DND-41 (cell line): ENCODE data around the gene PPP2R5B.

Experiments used
- ATAC-seq: fragments of 200-7000 bp; cut with Tn5 transposase; 3 replicates; pipeline ENCODE4 v1.9.1; 2021; ENCODE audit warnings: low read depth; ENCODE audit not compliant: insufficient read depth
- DNase-seq: peaks from one replicate; pipeline ENCODE4 v3.0.0-alpha.2; 2020
- H2AFZ ChIP-seq: 2 replicates; pipeline ENCODE4 v1.6.0; 2012; ENCODE audit warnings: low read depth, low read length
- H3K27ac ChIP-seq: 2 replicates; pipeline ENCODE4 v1.5.1; 2012; ENCODE audit warnings: low read length, inconsistent platforms
- H3K27me3 ChIP-seq: fragments of 200-600 bp; sonication (generic); 2 replicates; pipeline ENCODE4 v1.6.0; 2012; ENCODE audit warnings: low read length, mild to moderate bottlenecking, inconsistent platforms; ENCODE audit not compliant: insufficient read depth, poor library complexity
- H3K36me3 ChIP-seq: 2 replicates; pipeline ENCODE4 v1.5.1; 2012; ENCODE audit warnings: low read length, inconsistent platforms; ENCODE audit not compliant: insufficient read depth
- H3K4me1 ChIP-seq: 2 replicates; pipeline ENCODE4 v1.5.1; 2012; ENCODE audit warnings: mild to moderate bottlenecking, low read length; ENCODE audit not compliant: insufficient read depth
- H3K4me2 ChIP-seq: 2 replicates; pipeline ENCODE4 v1.6.0; 2012; ENCODE audit warnings: mild to moderate bottlenecking, moderate library complexity, low read length, inconsistent platforms; ENCODE audit not compliant: insufficient read depth
- H3K4me3 ChIP-seq, 2 experiments: fragments of 200-600 bp in 1 of 2; shearing (Covaris generic) in 1 of 2; 2 replicates each; pipeline ENCODE4 v1.5.1; 2012 to 2016; ENCODE audit warnings: inconsistent platforms in 2 of 2, low read length in 2 of 2, mild to moderate bottlenecking in 2 of 2, low read depth in 1 of 2, moderate library complexity in 1 of 2
- H3K79me2 ChIP-seq: 2 replicates; pipeline ENCODE4 v1.6.0; 2012; ENCODE audit warnings: low read length, inconsistent platforms; ENCODE audit not compliant: insufficient read depth
- H3K9ac ChIP-seq: 2 replicates; pipeline ENCODE4 v1.6.0; 2012; ENCODE audit warnings: low read depth, mild to moderate bottlenecking, inconsistent platforms, low read length, moderate library complexity
- H3K9me3 ChIP-seq: 2 replicates; pipeline ENCODE4 v1.5.1; 2012; ENCODE audit warnings: low read length, moderate library complexity, mild to moderate bottlenecking, inconsistent platforms; ENCODE audit not compliant: insufficient read depth, severe bottlenecking
- H4K20me1 ChIP-seq: 2 replicates; pipeline ENCODE4 v1.6.0; 2012; ENCODE audit warnings: low read length; ENCODE audit not compliant: insufficient read depth
- EZH2 ChIP-seq: IDR thresholded peaks from 3 replicates; pipeline ENCODE4 v1.6.1; 2012; ENCODE audit warnings: borderline replicate concordance, low read depth, mild to moderate bottlenecking, moderate library complexity, low read length, inconsistent platforms; ENCODE audit not compliant: severe bottlenecking
- TF ChIP-seq, protein P1 (sequence below): IDR thresholded peaks from 2 replicates; pipeline ENCODE4 v1.5.1; 2012; ENCODE audit warnings: borderline replicate concordance, low read length, moderate library complexity, mild to moderate bottlenecking; ENCODE audit not compliant: poor library complexity, severe bottlenecking; ENCODE audit errors: extremely low read depth

PPP2R5B gene

DNA sequence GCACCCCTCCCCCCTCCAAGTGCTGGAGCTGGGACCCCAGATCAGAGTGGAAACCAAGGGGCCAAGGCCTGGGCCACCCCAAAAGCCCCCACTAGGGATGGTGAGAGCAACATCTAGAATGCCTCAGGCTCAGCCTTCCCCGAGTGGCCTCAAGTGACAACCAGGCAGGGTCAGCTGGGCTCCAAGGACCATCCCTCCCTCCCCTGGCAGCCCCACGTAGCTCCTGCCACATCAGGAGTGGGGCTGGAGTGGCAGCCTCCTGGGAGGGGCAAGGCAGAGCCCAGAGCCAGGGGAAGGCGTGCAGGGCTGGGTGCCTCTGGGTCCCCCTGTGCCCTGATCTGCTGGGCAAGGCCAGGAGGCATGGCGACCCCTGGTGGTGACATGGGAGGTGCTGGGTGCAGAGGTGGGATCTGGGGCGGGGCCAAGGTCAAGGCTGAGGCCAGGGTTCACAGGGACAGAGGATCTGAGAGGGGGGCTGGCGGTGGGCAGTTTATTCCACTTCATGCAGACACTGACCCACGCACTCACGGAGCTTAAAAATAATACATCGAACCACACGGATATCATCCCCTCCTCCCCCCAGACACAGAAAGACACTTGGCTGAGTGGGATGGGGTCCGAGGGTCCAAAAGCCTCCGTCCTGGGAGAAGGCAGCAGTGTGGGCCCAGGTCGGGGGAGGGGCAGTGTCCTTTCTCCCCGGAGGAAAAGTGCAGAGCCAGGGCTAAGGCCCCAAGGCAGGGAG lies 30.2 kb upstream of the PPP2R5B start:
- DNase-seq (peak; percentile 89), ATAC-seq (peak; percentile 98)
- H3K9ac ChIP-seq, result no peak overlapping the region
- no peaks in the 10 kb centered on the region for H3K9me3 ChIP-seq
- H3K4me1 ChIP-seq, result no peaks in the 10 kb centered on the region
- H4K20me1 ChIP-seq, result no peaks in the 10 kb centered on the region
- no peak for TF ChIP-seq EZH2
- TF ChIP-seq, protein P1, sequence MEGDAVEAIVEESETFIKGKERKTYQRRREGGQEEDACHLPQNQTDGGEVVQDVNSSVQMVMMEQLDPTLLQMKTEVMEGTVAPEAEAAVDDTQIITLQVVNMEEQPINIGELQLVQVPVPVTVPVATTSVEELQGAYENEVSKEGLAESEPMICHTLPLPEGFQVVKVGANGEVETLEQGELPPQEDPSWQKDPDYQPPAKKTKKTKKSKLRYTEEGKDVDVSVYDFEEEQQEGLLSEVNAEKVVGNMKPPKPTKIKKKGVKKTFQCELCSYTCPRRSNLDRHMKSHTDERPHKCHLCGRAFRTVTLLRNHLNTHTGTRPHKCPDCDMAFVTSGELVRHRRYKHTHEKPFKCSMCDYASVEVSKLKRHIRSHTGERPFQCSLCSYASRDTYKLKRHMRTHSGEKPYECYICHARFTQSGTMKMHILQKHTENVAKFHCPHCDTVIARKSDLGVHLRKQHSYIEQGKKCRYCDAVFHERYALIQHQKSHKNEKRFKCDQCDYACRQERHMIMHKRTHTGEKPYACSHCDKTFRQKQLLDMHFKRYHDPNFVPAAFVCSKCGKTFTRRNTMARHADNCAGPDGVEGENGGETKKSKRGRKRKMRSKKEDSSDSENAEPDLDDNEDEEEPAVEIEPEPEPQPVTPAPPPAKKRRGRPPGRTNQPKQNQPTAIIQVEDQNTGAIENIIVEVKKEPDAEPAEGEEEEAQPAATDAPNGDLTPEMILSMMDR, result peak; percentile 98
- peaks cover 29% of the 10 kb centered on the region for H3K36me3 ChIP-seq
- H2AFZ ChIP-seq, result no peak overlapping the region
- H3K4me2 ChIP-seq, result no peak overlapping the region; the same call in 1 of the 2 replicates
- H3K79me2 ChIP-seq, result no peaks in the 10 kb centered on the region
- H3K27ac ChIP-seq, result no peak overlapping the region
- H3K27me3 ChIP-seq, result no peaks in the 10 kb centered on the region
- no peak overlapping the region for H3K4me3 ChIP-seq

DNA sequence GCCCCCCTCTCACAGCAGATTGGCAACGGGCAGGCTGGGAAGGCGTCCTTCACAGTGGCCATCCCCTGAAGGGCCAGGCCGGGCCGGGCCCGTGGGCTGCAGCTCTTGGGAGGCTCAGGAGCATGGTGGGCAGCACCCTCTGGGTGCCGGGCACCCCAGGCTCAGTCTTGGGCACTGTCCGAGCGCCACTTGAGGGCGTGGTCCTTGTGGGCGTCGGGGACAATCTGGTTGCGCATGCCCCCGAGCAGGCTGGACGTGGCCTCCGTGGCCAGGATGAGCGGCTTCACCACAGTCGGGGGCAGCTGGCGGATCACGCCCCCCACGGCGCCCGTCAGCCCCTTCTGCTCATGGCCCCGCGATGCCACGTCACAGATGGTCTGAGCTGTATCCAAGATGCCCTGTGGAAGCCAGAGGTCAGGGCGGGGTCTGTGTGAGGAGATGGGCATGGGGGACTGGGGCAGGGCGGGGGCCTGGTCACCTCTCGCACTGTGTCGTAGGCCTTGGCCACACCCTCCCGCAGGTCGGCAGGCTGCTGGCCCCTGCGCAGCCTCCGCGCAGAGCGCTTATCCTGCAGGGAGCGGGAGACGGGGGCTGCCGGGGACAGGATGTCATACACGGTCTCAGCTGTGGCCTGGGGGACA lies 29.6 kb upstream of the PPP2R5B start:
- H3K79me2 ChIP-seq, result no peaks in the 10 kb centered on the region
- no peaks in the 10 kb centered on the region for H4K20me1 ChIP-seq
- TF ChIP-seq EZH2, result no peak
- TF ChIP-seq, protein P1, result no peak
- H3K4me3 ChIP-seq, result no peak overlapping the region
- H3K4me1 ChIP-seq, result no peaks in the 10 kb centered on the region
- H3K9ac ChIP-seq, result no peak overlapping the region
- no peak for DNase-seq
- H3K9me3 ChIP-seq, result no peaks in the 10 kb centered on the region
- no peak overlapping the region for H2AFZ ChIP-seq
- peaks cover 33% of the 10 kb centered on the region for H3K36me3 ChIP-seq
- H3K4me2 ChIP-seq, result no peak overlapping the region
- no peak for ATAC-seq
- no peak overlapping the region for H3K27ac ChIP-seq
- H3K27me3 ChIP-seq, result no peaks in the 10 kb centered on the region

DNA sequence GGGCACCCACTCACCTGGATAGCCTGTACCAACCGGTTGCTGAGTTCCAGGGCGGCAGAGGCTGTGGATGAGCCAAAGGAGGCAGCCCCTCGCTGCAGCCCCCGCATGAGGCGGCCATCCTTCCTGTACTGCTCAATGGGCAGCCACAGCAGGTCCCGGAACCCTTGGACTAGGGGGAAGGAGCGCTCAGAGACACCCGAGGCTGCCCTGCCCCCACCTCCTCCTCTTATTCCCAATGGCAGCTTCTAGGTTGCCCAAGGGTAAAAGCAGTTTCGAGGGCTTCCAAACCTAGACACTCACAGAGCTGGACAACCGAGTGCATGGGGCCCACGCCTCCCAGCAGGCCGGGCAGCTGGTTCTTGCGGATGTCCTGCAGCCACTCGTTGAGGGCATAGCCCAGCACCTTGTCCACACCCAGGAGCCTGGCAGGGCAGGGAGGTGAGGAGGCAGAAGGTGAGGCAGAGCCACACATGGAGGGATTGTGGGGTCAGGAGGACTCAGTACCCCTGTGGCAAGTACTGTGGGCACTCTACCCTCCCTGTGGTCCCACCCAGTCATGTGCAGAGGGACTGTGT lies 28.0 kb upstream of the PPP2R5B start:
- Histone ChIP-seq H3K4me2 (no peak overlapping the region), H3K27ac (no peak overlapping the region), H3K4me3 (no peak overlapping the region), H3K36me3 (peaks cover 48% of the 10 kb centered on the region), H3K9ac (no peak overlapping the region), H4K20me1 (no peaks in the 10 kb centered on the region), H3K4me1 (no peaks in the 10 kb centered on the region), H3K9me3 (no peaks in the 10 kb centered on the region), H2AFZ (no peak overlapping the region), H3K79me2 (no peaks in the 10 kb centered on the region), H3K27me3 (no peaks in the 10 kb centered on the region)
- TF ChIP-seq, protein P1, result no peak
- no peak for TF ChIP-seq EZH2
- DNase-seq (no peak), ATAC-seq (no peak)
